IMR-90 (cell line): Measurements from ENCODE around the gene SRSF7. TPM values are rescaled to one million over a fixed set of nuclear protein-coding genes. Genes with fewer than 3 reads are reported as not detected.

Source experiments
- ATAC-seq: fragments of 200-7000 bp; cut with Tn5 transposase; 2 replicates; pipeline ENCODE4 v1.9.1; 2020; ENCODE audit warnings: low read depth, mild to moderate bottlenecking, moderate library complexity
- BruUV-seq: library from RNA; stranded (reverse); fragments of 400-500 nt; replicated peaks from 2 replicates; lab custom pipeline; 2021; lab: Mats Ljungman, UMichigan
- CTCF ChIA-PET: fragments of 300-600 bp; formaldehyde crosslinking; extraction: SDS; loops from one replicate; lab custom pipeline; 2021; ENCODE audit warnings: antibody characterized with exemption; lab: Yijun Ruan, JAX
- POLR2A ChIA-PET: fragments of 300-600 bp; sonication (Branson Sonifier 250); formaldehyde crosslinking; loops from one replicate; lab custom pipeline; 2022; ENCODE audit warnings: antibody characterized with exemption; ENCODE audit not compliant: unreplicated experiment; lab: Charles Lee
- DNase-seq: peaks from one replicate; pipeline ENCODE4 v3.0.0; 2013
- H2AFZ ChIP-seq: replicated peaks from 2 replicates; pipeline ENCODE3; 2013; ENCODE audit warnings: low read length, mild to moderate bottlenecking; ENCODE audit not compliant: poor library complexity
- H2AK5ac ChIP-seq: 2 replicates; pipeline ENCODE4 v1.6.1; 2013; ENCODE audit warnings: low read depth, low read length, inconsistent platforms
- H2AK9ac ChIP-seq: replicated peaks from 2 replicates; pipeline ENCODE3; 2013; ENCODE audit warnings: mild to moderate bottlenecking, low read depth, low read length, moderate library complexity; ENCODE audit not compliant: poor library complexity
- H2BK120ac ChIP-seq: 2 replicates; pipeline ENCODE4 v1.6.1; 2013; ENCODE audit warnings: low read depth, low read length, inconsistent platforms
- H2BK15ac ChIP-seq: 3 replicates; pipeline ENCODE4 v1.6.1; 2013; ENCODE audit warnings: low read depth, low read length, inconsistent platforms
- H2BK20ac ChIP-seq: 2 replicates; pipeline ENCODE4 v1.6.1; 2013; ENCODE audit warnings: low read depth, mild to moderate bottlenecking, inconsistent platforms, low read length, moderate library complexity
- H2BK5ac ChIP-seq: 2 replicates; pipeline ENCODE4 v1.6.1; 2013; ENCODE audit warnings: mild to moderate bottlenecking, low read depth, low read length, inconsistent platforms; ENCODE audit not compliant: poor library complexity, severe bottlenecking
- H3K14ac ChIP-seq: replicated peaks from 2 replicates; pipeline ENCODE4 v1.6.1; 2013; ENCODE audit warnings: low read depth, low read length, inconsistent platforms
- H3K18ac ChIP-seq: 2 replicates; pipeline ENCODE4 v1.6.1; 2013; ENCODE audit warnings: low read depth, low read length, control low read depth
- H3K23ac ChIP-seq: 2 replicates; pipeline ENCODE4 v1.6.1; 2013; ENCODE audit warnings: low read depth, low read length, inconsistent platforms
- H3K27ac ChIP-seq: 2 replicates; pipeline ENCODE4 v1.5.1; 2013; ENCODE audit warnings: mild to moderate bottlenecking, control low read depth, low read length; ENCODE audit not compliant: insufficient read depth
- H3K27me3 ChIP-seq: 2 replicates; pipeline ENCODE4 v1.6.1; 2013; ENCODE audit warnings: low read length; ENCODE audit not compliant: control insufficient read depth, insufficient read depth
- H3K36me3 ChIP-seq: 2 replicates; pipeline ENCODE4 v1.6.1; 2013; ENCODE audit warnings: low read length, mixed read lengths; ENCODE audit not compliant: control insufficient read depth, insufficient read depth
- H3K4ac ChIP-seq: 2 replicates; pipeline ENCODE4 v1.6.1; 2013; ENCODE audit warnings: low read depth, low read length, inconsistent platforms
- H3K4me1 ChIP-seq: 2 replicates; pipeline ENCODE4 v1.6.1; 2013; ENCODE audit warnings: low read length, mixed read lengths; ENCODE audit not compliant: control insufficient read depth, insufficient read depth
- H3K4me2 ChIP-seq: 2 replicates; pipeline ENCODE4 v1.6.1; 2013; ENCODE audit warnings: low read depth, mild to moderate bottlenecking, control low read depth, low read length, moderate library complexity
- H3K4me3 ChIP-seq: 2 replicates; pipeline ENCODE4 v1.5.1; 2013; ENCODE audit warnings: low read depth, mild to moderate bottlenecking, control low read depth, low read length, moderate library complexity; ENCODE audit not compliant: insufficient read depth
- H3K56ac ChIP-seq: 2 replicates; pipeline ENCODE4 v1.6.1; 2013; ENCODE audit warnings: low read length, inconsistent platforms; ENCODE audit not compliant: insufficient read depth; ENCODE audit errors: extremely low read depth
- H3K79me1 ChIP-seq, 2 experiments: 2 replicates each; pipeline ENCODE4 v1.6.1; 2013; ENCODE audit warnings: low read length in 2 of 2, inconsistent platforms in 1 of 2, low read depth in 1 of 2
- H3K9ac ChIP-seq: 2 replicates; pipeline ENCODE4 v1.6.1; 2013; ENCODE audit warnings: low read depth, low read length, control low read depth
- H3K9me1 ChIP-seq: 2 replicates; pipeline ENCODE4 v1.6.1; 2013; ENCODE audit warnings: low read length, inconsistent platforms; ENCODE audit not compliant: insufficient read depth
- H3K9me3 ChIP-seq: 2 replicates; pipeline ENCODE4 v1.6.1; 2013; ENCODE audit warnings: low read length; ENCODE audit not compliant: control insufficient read depth, insufficient read depth
- H4K20me1 ChIP-seq: 2 replicates; pipeline ENCODE4 v1.6.1; 2013; ENCODE audit warnings: low read length, inconsistent platforms; ENCODE audit not compliant: insufficient read depth
- H4K5ac ChIP-seq: 2 replicates; pipeline ENCODE4 v1.6.1; 2013; ENCODE audit warnings: mild to moderate bottlenecking, low read depth, low read length, control low read depth
- H4K8ac ChIP-seq, 2 experiments: 2 replicates each; pipeline ENCODE4 v1.6.1; 2013; ENCODE audit warnings: low read depth in 2 of 2, low read length in 2 of 2, control low read depth in 1 of 2, inconsistent platforms in 1 of 2
- H4K91ac ChIP-seq: 2 replicates; pipeline ENCODE4 v1.6.1; 2013; ENCODE audit warnings: low read depth, low read length, inconsistent platforms; ENCODE audit not compliant: insufficient read depth
- CEBPB ChIP-seq: IDR thresholded peaks from 2 replicates; pipeline ENCODE4 v1.6.1; 2012; ENCODE audit warnings: low read depth, low read length, improper control_type of control experiment
- CTCF ChIP-seq: conservative IDR thresholded peaks from 2 replicates; pipeline ENCODE4 v1.5.1; 2012; ENCODE audit warnings: mild to moderate bottlenecking, low read depth, low read length, improper control_type of control experiment
- ELK1 ChIP-seq: fragments of 150-350 bp; IDR thresholded peaks from 2 replicates; pipeline ENCODE4 v1.6.1; 2016; ENCODE audit warnings: low read depth, mild to moderate bottlenecking, low read length, moderate library complexity, borderline replicate concordance
- NFE2L2 ChIP-seq: fragments of 150-350 bp; IDR thresholded peaks from 2 replicates; pipeline ENCODE4 v1.6.1; 2016; ENCODE audit warnings: low read depth, mild to moderate bottlenecking, low read length
- POLR2A ChIP-seq: IDR thresholded peaks from 2 replicates; pipeline ENCODE4 v1.6.1; 2012; ENCODE audit warnings: mild to moderate bottlenecking, low read depth, low read length
- RAD21 ChIP-seq: IDR thresholded peaks from 2 replicates; pipeline ENCODE4 v1.6.1; 2012; ENCODE audit warnings: low read length, improper control_type of control experiment
- RFX5 ChIP-seq: IDR thresholded peaks from 2 replicates; pipeline ENCODE4 v1.8.0; 2012; ENCODE audit warnings: low read depth, mild to moderate bottlenecking, low read length, moderate library complexity
- WGBS, 2 experiments: methylation state at CpG; one replicate each; pipeline versions ENCODE4 v1.1.5 to v1.1.7; 2013; ENCODE audit warnings: missing lambda C conversion rate in 2 of 2; ENCODE audit not compliant: insufficient read length in 1 of 2; ENCODE audit errors: extremely low coverage in 2 of 2; 5-methylcytosine and 5-hydroxymethylcytosine counted together
- dilution Hi-C: fragments of 300-500 bp; cut with HindIII; formaldehyde crosslinking; loops from one replicate; pipeline ENCODE4 v1.14.3; 2018; ENCODE audit warnings: low sequenced_read_pairs; ENCODE audit not compliant: unreplicated experiment
- in situ Hi-C: fragments of 300-500 bp; cut with MboI; formaldehyde crosslinking; loops from 3 replicates; pipeline ENCODE4 v1.14.3; 2019; ENCODE audit warnings: low sequenced_read_pairs, inconsistent platforms, mixed read lengths
- intact Hi-C: fragments of 100-400 bp; cut with micrococcal nuclease; formaldehyde crosslinking; loops from 2 replicates; pipeline ENCODE4 v1.10.0; 2022
- polyA plus RNA-seq, 3 experiments: library from polyadenylated mRNA; depleted of rRNA; stranded (reverse); fragments of >200 nt; gene quantifications; 2 replicates each; pipeline ENCODE4 v1.2.3, GENCODE V29; 2012; ENCODE audit warnings: low replicate concordance in 1 of 3
- total RNA-seq: library from RNA; depleted of rRNA; stranded (reverse); fragments of >200 nt; gene quantifications from 2 replicates; pipeline ENCODE4 v1.2.3, GENCODE V29; 2012

SRSF7 gene
- total and polyA plus RNA-seq, 2 of the 4 experiments (the other 2 are of a cell fraction): 148 to 191 TPM

- TF ChIP-seq RFX5: no peak
- 0 out of 2 replicates have a peak, but pooled peaks have one; percentile 13 for TF ChIP-seq RAD21
- peak; percentile 83; the same call in 1 of the 2 replicates for TF ChIP-seq NFE2L2
- TF ChIP-seq CTCF: peak; percentile 15; the same call in 1 of the 2 replicates
- no peak for TF ChIP-seq POLR2A
- TF ChIP-seq CEBPB: peak; percentile 85
- TF ChIP-seq ELK1: no peak
- Histone ChIP-seq H4K20me1 (0 out of 2 replicates have a peak, but pooled peaks cover 4% of the 10 kb centered on the region), H2BK5ac (peak overlapping the region; percentile 56), H3K4me3 (no peak overlapping the region), H4K5ac (peak overlapping the region; percentile 54; the same call in 1 of the 2 replicates), H3K56ac (no peak overlapping the region; the same call in 1 of the 2 replicates), H2BK20ac (peak overlapping the region; percentile 86), H4K8ac (peak overlapping the region; percentile 61 to 70), H3K36me3 (no peaks in the 10 kb centered on the region), H3K23ac (peak overlapping the region; percentile 68; the same call in 1 of the 2 replicates), H3K4me1 (peaks cover 9% of the 10 kb centered on the region), H3K9ac (peak overlapping the region; percentile 54; the same call in 1 of the 2 replicates), H2AK9ac (no peak overlapping the region), H3K9me3 (no peaks in the 10 kb centered on the region), H3K27me3 (no peaks in the 10 kb centered on the region), H3K79me1 (peaks cover 0 to 5% of the 10 kb centered on the region in 2 experiments; a peak in 1 of 4 replicates), H2BK120ac (peak overlapping the region; percentile 56), H3K14ac (peak overlapping the region; percentile 67; the same call in 1 of the 2 replicates), H2BK15ac (peak overlapping the region; percentile 28; the same call in 1 of the 3 replicates), H3K4ac (peak overlapping the region; percentile 56; the same call in 1 of the 2 replicates), H4K91ac (peak overlapping the region; percentile 66; the same call in 1 of the 2 replicates), H3K27ac (peak overlapping the region; percentile 92; the same call in 1 of the 2 replicates), H3K18ac (peak overlapping the region; percentile 81; the same call in 1 of the 2 replicates), H2AK5ac (peak overlapping the region; percentile 59; the same call in 1 of the 2 replicates), H2AFZ (no peak overlapping the region), H3K9me1 (0 out of 2 replicates have a peak, but pooled peaks cover 13% of the 10 kb centered on the region), H3K4me2 (peak overlapping the region; percentile 32; the same call in 1 of the 2 replicates)
- DNase-seq: peak; percentile 91
- WGBS, 2 experiments: no CpG with 5 or more reads among the region's 6 CpGs
- in situ Hi-C loops (no loop called here), dilution Hi-C loops (no loop called here), intact Hi-C loops (loop anchor here (1.0 kb wide), 2 partner anchors 26 to 50 kb away; partner anchors contain the start of gene GALM)
- CTCF ChIA-PET: interaction anchor here (1.3 kb wide), 1 partner anchor 115 kb away, joined by 6 read pairs; no protein-coding TSS in a partner anchor
- BruUV-seq: no TSS peak
- ATAC-seq: peak; percentile 80
- POLR2A ChIA-PET: no interaction called here
Measured at GRCh38 chr2:38716185-38716584, 35.0 kb downstream of the SRSF7 start.
